Non-pigmented ciliary epithelial cell (primary cell): ENCODE measurements around the gene MUC6.

Experiments
- DNase-seq: peaks from one replicate; pipeline ENCODE4 v3.0.0-alpha.2; 2010; ENCODE audit warnings: low read depth

Gene MUC6

GRCh38 chr11:1038361-1038760 lies 1.8 kb upstream of the MUC6 start:
- DNase-seq, result no peak

GRCh38 chr11:1037506-1038055 lies 1.1 kb upstream of the MUC6 start:
- DNase-seq, result no peak

GRCh38 chr11:1036931-1037330 lies 413 bp upstream of the MUC6 start:
- no peak for DNase-seq

- DNase-seq, result no peak
Measured at GRCh38 chr11:1035577-1036283, 788 bp downstream of the MUC6 start.

- no peak for DNase-seq
Measured at GRCh38 chr11:1034456-1035295, 1.8 kb downstream of the MUC6 start.

GRCh38 chr11:1034001-1034400 lies 2.5 kb downstream of the MUC6 start:
- DNase-seq, result no peak

- no peak for DNase-seq
Measured at GRCh38 chr11:1033016-1033798, 3.3 kb downstream of the MUC6 start.

- DNase-seq, result no peak
Measured at GRCh38 chr11:1032310-1032891, 4.1 kb downstream of the MUC6 start.

- DNase-seq, result no peak
Measured at GRCh38 chr11:1031121-1031899, 5.2 kb downstream of the MUC6 start.

GRCh38 chr11:1030556-1030955 lies 6.0 kb downstream of the MUC6 start:
- no peak for DNase-seq

- DNase-seq, result no peak
Measured at GRCh38 chr11:1030086-1030485, 6.4 kb downstream of the MUC6 start.

GRCh38 chr11:1029654-1030053 lies 6.9 kb downstream of the MUC6 start:
- DNase-seq, result no peak

GRCh38 chr11:1029051-1029450 lies 7.5 kb downstream of the MUC6 start:
- no peak for DNase-seq

- no peak for DNase-seq
Measured at GRCh38 chr11:1028616-1029015, 7.9 kb downstream of the MUC6 start.

GRCh38 chr11:1028291-1028540 lies 8.3 kb downstream of the MUC6 start:
- no peak for DNase-seq

- no peak for DNase-seq
Measured at GRCh38 chr11:1027483-1028290, 8.8 kb downstream of the MUC6 start.

- DNase-seq, result no peak
Measured at GRCh38 chr11:1026641-1027482, 9.7 kb downstream of the MUC6 start.

- no peak for DNase-seq
Measured at GRCh38 chr11:1026163-1026450, 10.4 kb downstream of the MUC6 start.

GRCh38 chr11:1025410-1026162 lies 10.9 kb downstream of the MUC6 start:
- no peak for DNase-seq
